Stimulated activated naive CD8-positive, alpha-beta T cell treated with anti-CD3 and anti-CD28 coated beads, Interleukin-15, Interleukin-2, amounts not matched to agents 100 ng/mL and 50 ng/mL, for 24 hours (primary cell): ENCODE data around the gene HOXC9.

Experiments used
- H3K27ac Mint-ChIP-seq: one replicate; pipeline ENCODE4 v1.8.0; 2021; ENCODE audit warnings: mild to moderate bottlenecking, mixed read lengths
- H3K27me3 Mint-ChIP-seq: one replicate; pipeline ENCODE4 v1.8.0; 2021; ENCODE audit warnings: mixed read lengths
- H3K36me3 Mint-ChIP-seq: one replicate; pipeline ENCODE4 v1.8.0; 2021; ENCODE audit warnings: low read depth, mixed read lengths
- H3K4me1 Mint-ChIP-seq: one replicate; pipeline ENCODE4 v1.8.0; 2021; ENCODE audit warnings: low read depth, mixed read lengths
- H3K4me3 Mint-ChIP-seq: one replicate; pipeline ENCODE4 v1.8.0; 2021; ENCODE audit warnings: mild to moderate bottlenecking, mixed read lengths
- H3K9me3 Mint-ChIP-seq: one replicate; pipeline ENCODE4 v1.8.0; 2021; ENCODE audit warnings: mixed read lengths

Gene HOXC9

GRCh38 chr12:54000116-54001114, at the start of gene HOXC9:
Gene HOXC9 (plus strand): TSS chr12:54000161. CDS start chr12:54000189, 28 bp downstream.
- H3K27ac Mint-ChIP-seq = no peak within 1 kb of the TSS
- no peaks in the 10 kb centered on the region for H3K36me3 Mint-ChIP-seq
- no peaks in the 10 kb centered on the region for H3K9me3 Mint-ChIP-seq

GRCh38 chr12:53950437-53950773, 49.6 kb upstream of the HOXC9 start:
- peaks cover 91% of the 10 kb centered on the region for H3K27me3 Mint-ChIP-seq
- H3K27ac Mint-ChIP-seq = no peak overlapping the region
- no peak overlapping the region for H3K4me3 Mint-ChIP-seq
- no peaks in the 10 kb centered on the region for H3K9me3 Mint-ChIP-seq
- no peaks in the 10 kb centered on the region for H3K36me3 Mint-ChIP-seq
- peaks cover 5% of the 10 kb centered on the region for H3K4me1 Mint-ChIP-seq

More at GRCh38 chr12:54000116-54001114, at the start of gene HOXC9:
- Mint-ChIP-seq H3K27me3 (peaks cover 90% of the 10 kb centered on the region), H3K4me1 (peaks cover 27% of the 10 kb centered on the region), H3K4me3 (peak within 1 kb of the TSS; percentile 51)

- Mint-ChIP-seq H3K4me1 (peaks cover 9% of the 10 kb centered on the region), H3K27ac (no peak overlapping the region), H3K36me3 (no peaks in the 10 kb centered on the region), H3K4me3 (peak overlapping the region; percentile 35), H3K27me3 (peaks cover 91% of the 10 kb centered on the region), H3K9me3 (no peaks in the 10 kb centered on the region)
Observed at GRCh38 chr12:53950789-53951576, 49.0 kb upstream of the HOXC9 start.

GRCh38 chr12:53951577-53952334, 48.2 kb upstream of the HOXC9 start:
- Mint-ChIP-seq H3K4me1 (peaks cover 12% of the 10 kb centered on the region), H3K27me3 (peaks cover 91% of the 10 kb centered on the region), H3K27ac (no peak overlapping the region), H3K36me3 (no peaks in the 10 kb centered on the region), H3K9me3 (no peaks in the 10 kb centered on the region), H3K4me3 (no peak overlapping the region)

- Mint-ChIP-seq H3K27ac (no peak overlapping the region), H3K36me3 (no peaks in the 10 kb centered on the region), H3K9me3 (no peaks in the 10 kb centered on the region), H3K4me1 (peaks cover 13% of the 10 kb centered on the region), H3K4me3 (no peak overlapping the region), H3K27me3 (peaks cover 92% of the 10 kb centered on the region)
Observed at GRCh38 chr12:53952335-53952694, 47.6 kb upstream of the HOXC9 start.

GRCh38 chr12:53952871-53953734, 46.9 kb upstream of the HOXC9 start:
- H3K36me3 Mint-ChIP-seq = no peaks in the 10 kb centered on the region
- peaks cover 13% of the 10 kb centered on the region for H3K4me1 Mint-ChIP-seq
- H3K27ac Mint-ChIP-seq = peak overlapping the region; percentile 32
- peaks cover 93% of the 10 kb centered on the region for H3K27me3 Mint-ChIP-seq
- H3K9me3 Mint-ChIP-seq = no peaks in the 10 kb centered on the region
- H3K4me3 Mint-ChIP-seq = peak overlapping the region; percentile 7

- H3K36me3 Mint-ChIP-seq = no peaks in the 10 kb centered on the region
Observed at GRCh38 chr12:53953831-53954693, 45.9 kb upstream of the HOXC9 start.

GRCh38 chr12:53954694-53955035, 45.3 kb upstream of the HOXC9 start, which contains the start of gene HOXC12:
Gene HOXC12 (plus strand): TSS chr12:53954903. CDS start chr12:53954930, 27 bp downstream.
- Mint-ChIP-seq H3K27ac (peak within 1 kb of the TSS; percentile 65), H3K27me3 (peaks cover 94% of the 10 kb centered on the region), H3K36me3 (no peaks in the 10 kb centered on the region), H3K9me3 (no peaks in the 10 kb centered on the region), H3K4me1 (peaks cover 13% of the 10 kb centered on the region), H3K4me3 (no peak within 1 kb of the TSS)

More at GRCh38 chr12:53953831-53954693, 45.9 kb upstream of the HOXC9 start:
- H3K27ac Mint-ChIP-seq = no peak overlapping the region
- H3K4me1 Mint-ChIP-seq = peaks cover 13% of the 10 kb centered on the region
- H3K27me3 Mint-ChIP-seq = peaks cover 93% of the 10 kb centered on the region
- H3K4me3 Mint-ChIP-seq = no peak overlapping the region
- H3K9me3 Mint-ChIP-seq = no peaks in the 10 kb centered on the region

GRCh38 chr12:53955036-53955775, 44.8 kb upstream of the HOXC9 start:
- Mint-ChIP-seq H3K36me3 (no peaks in the 10 kb centered on the region), H3K27ac (no peak overlapping the region), H3K4me1 (peaks cover 14% of the 10 kb centered on the region), H3K4me3 (no peak overlapping the region), H3K9me3 (no peaks in the 10 kb centered on the region), H3K27me3 (peaks cover 96% of the 10 kb centered on the region)

GRCh38 chr12:53955776-53956250, 44.1 kb upstream of the HOXC9 start:
- H3K27ac Mint-ChIP-seq = peak overlapping the region; percentile 65

GRCh38 chr12:53956251-53956887, 43.6 kb upstream of the HOXC9 start:
- H3K4me1 Mint-ChIP-seq = peaks cover 18% of the 10 kb centered on the region
- H3K4me3 Mint-ChIP-seq = peak overlapping the region; percentile 4
- peak overlapping the region; percentile 65 for H3K27ac Mint-ChIP-seq
- no peaks in the 10 kb centered on the region for H3K36me3 Mint-ChIP-seq
- no peaks in the 10 kb centered on the region for H3K9me3 Mint-ChIP-seq
- H3K27me3 Mint-ChIP-seq = peaks cover 90% of the 10 kb centered on the region

More at GRCh38 chr12:53955776-53956250, 44.1 kb upstream of the HOXC9 start:
- Mint-ChIP-seq H3K4me3 (peak overlapping the region; percentile 4), H3K4me1 (peaks cover 18% of the 10 kb centered on the region), H3K27me3 (peaks cover 95% of the 10 kb centered on the region), H3K36me3 (no peaks in the 10 kb centered on the region), H3K9me3 (no peaks in the 10 kb centered on the region)

- Mint-ChIP-seq H3K4me1 (peaks cover 18% of the 10 kb centered on the region), H3K36me3 (no peaks in the 10 kb centered on the region)
Observed at GRCh38 chr12:53956914-53957536, 42.9 kb upstream of the HOXC9 start.

More at GRCh38 chr12:53956914-53957536, 42.9 kb upstream of the HOXC9 start:
- peaks cover 89% of the 10 kb centered on the region for H3K27me3 Mint-ChIP-seq
- no peak overlapping the region for H3K4me3 Mint-ChIP-seq
- no peaks in the 10 kb centered on the region for H3K9me3 Mint-ChIP-seq
- H3K27ac Mint-ChIP-seq = no peak overlapping the region
